NAMALWA (cell line): ENCODE data around the gene KCTD17.
"Not testable (repeated sequence)": the region's sequence is repeated elsewhere in the genome, so short reads cannot be mapped to it uniquely, and the experiment has no call there.

Experiments used
- DNase-seq: peaks from one replicate; pipeline ENCODE4 v3.0.0-alpha.2; 2015; ENCODE audit warnings: low spot score

Gene KCTD17

DNA sequence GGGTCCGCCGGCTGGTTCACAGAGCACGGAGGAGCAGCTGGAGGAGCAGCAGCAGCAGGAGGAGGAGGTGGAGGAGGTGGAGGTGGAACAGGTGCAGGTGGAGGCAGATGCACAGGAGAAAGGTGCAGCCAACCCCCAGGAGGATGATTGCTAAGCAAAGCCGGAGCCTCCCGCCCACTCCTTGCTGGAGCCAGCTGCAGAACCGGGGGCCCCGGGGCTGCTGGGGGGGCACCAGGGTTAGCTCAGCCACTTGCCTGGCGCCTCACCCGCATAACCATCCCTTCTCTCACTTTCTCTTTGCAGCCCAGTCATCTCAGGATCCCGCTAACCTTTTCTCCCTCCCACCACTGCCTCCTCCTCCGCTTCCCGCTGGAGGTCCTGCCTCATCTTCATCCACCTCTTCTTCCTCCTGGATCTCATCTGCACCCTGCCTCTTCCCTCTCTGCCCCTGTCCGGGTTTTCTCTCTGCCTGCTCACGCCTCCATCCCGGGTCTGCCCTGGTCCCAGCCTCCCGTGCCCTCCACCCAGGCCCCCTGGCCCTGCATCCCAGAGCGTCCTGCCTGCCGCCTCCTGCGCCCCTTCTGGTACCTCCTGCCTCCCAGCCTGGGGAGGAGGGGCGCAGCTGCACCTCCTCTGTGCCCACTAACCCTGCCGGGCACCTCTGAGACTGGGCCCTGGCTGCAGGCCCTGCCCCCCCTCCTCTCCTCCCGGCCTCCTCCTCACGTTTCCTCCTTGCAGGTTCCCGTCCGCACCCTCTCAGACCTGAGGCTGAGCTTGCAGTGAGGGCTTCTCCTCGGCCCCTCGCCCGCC lies 9.5 kb downstream of the KCTD17 start:
- no peak for DNase-seq

DNA sequence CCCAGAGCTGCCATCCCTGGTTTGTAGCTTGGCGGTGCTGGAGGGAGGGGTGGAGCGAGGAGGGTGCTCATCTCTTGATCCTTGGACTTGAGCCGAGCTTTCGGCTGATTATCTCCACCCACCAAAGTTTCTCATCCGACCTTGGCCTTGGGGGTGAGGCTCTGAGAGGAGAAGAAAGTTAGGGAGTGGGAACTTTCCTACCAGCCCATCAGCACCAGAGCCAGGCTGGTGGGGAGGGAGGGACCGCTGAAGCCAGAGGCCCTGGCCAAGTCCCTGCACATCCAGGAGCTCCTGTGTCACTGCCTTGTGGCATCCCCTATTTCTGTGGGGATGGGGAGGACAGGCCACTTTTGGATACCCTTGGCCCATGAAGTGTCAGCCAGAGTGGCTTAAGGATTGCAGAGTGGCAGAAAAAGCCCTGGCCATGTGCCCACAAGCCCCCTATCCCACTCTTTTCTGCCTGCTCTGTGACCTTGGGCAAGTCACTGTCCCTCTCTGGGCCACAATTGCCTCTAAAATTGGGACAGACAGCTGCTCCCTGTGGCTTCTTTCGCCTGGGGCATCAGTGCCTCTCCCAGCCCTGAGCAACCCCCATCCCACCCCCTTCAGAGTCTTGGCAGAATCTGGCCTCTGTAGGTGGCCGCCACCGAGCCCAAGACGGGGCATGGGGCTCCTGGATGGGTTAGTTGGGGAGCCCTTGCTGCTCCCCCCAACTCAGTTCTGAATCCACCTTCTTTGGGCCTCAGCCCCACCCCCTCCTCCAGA lies 10.3 kb downstream of the KCTD17 start:
- DNase-seq = no peak

- DNase-seq = no peak
Observed at GRCh38 chr22:37062376-37062675, 10.8 kb downstream of the KCTD17 start.

DNA sequence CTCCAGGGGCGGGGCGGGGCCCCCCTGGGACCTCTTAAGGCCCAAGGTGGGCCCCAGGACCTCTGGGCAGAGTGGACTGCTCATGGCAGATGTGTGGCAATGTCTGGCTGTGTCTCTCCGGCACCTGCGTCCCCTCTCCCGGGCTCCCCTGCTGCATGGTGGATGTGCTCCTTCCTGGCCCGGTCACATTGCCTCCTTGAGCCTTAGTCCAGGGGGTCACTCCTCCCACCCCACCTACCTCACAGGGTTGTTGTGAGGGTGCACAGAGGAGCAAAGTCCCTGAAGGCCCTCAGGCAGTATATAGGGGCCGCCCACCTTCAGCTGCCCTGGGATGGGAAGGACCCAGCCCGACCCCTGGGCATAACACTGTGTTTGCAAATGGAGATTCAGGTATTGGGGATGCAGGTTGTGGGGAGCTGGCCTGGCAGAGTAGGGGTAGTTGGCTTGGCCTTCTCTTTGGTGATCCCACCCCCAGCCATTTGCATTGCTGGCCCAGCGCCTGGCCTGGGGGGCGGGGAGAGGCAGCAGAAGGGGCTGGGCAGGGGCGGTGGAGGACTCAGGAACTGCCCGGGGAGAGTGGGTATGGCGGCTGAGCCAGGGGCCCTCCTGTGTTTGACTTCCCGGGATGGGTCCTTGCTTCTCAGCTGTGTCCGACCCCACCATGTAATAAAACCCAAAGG lies 11.3 kb downstream of the KCTD17 start:
- DNase-seq = no peak

- DNase-seq = no peak
Observed at GRCh38 chr22:37063431-37064420, 12.2 kb downstream of the KCTD17 start.

DNA sequence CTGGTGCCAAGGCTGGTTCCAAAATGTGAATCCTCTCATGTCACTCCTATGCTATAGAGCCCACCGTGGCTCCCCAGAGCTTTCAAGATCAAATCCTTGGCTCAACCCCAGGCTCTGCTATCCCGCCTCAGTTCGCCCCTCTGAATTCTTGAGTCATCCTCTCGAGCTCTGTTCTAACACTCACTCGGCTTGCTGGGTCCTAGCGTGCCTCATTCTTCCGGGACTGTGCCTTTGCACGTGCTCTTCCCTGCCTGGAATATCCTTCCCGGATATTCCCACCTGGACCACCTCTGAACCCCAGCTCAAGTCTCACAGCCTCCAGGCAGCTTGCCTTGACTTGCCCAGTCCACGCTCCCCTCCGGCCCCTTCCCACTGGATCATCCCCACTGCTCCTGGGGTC lies 13.0 kb downstream of the KCTD17 start:
- no peak for DNase-seq

- DNase-seq = no peak
Observed at GRCh38 chr22:37065180-37065579, 13.6 kb downstream of the KCTD17 start.

DNA sequence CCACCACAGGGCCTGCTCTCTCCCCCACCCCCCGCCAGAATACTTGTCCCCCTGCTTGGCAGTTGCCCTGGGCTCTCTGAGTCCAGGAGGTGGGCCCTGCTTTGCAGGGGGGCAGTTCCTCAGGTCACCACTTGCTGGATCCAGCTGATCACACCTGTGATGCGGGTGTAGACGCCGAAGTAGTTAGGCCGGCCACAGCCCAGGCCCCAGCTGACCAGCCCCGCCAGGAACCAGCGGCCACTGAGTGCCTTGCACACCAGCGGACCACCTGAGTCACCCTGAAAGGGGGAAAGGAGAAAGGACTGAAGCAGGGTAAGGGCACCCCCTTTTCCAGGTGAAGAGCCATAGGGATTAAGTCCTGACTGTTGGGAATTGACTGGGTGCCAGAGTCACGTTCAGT lies 14.4 kb downstream of the KCTD17 start:
- DNase-seq = no peak

- DNase-seq = no peak
Observed at GRCh38 chr22:37067428-37067827, 15.9 kb downstream of the KCTD17 start.

- DNase-seq = no peak
Observed at GRCh38 chr22:37068859-37069258, 17.3 kb downstream of the KCTD17 start.

DNA sequence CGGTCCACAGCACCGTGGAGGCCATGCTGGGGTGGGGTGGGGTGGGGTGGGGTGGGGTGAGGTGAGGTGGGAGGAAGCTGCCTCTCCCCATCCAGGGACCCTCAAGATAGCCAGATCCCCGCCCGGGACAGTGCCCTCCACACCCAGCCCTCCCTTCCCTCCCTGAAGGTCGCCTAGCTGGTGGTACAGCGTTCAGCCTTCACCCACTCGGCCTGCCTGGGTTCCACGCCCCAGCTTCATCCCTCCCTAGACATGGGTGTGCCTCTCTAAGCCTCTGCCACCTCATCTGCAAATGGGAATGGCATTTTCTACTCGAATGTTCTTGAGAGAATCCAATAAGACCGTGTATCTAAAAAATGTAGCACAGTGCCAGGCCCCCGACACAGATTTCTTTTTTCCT lies 17.8 kb downstream of the KCTD17 start:
- DNase-seq = no peak

DNA sequence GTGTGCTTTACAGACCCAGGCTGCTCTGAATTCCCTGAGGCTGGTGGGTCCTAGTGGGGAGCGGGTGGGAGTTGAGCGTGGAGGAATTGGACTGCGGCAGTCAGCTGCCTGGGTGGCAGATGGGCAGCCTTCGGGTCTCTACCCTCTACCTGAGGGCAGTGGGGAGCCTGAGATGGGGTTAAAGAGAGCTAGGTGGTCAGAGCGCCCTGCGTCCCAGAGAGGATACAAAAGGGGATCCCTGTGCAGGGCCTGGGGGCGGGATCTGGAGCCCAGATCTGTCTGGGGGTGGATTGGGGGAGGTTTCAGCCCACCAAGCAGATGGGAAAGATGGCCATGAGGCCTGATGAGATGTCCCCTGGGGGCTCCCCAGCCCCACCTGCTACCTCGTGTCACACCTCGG lies 18.2 kb downstream of the KCTD17 start:
- no peak for DNase-seq

GRCh38 chr22:37070334-37070733 lies 18.8 kb downstream of the KCTD17 start:
- DNase-seq = no peak

DNA sequence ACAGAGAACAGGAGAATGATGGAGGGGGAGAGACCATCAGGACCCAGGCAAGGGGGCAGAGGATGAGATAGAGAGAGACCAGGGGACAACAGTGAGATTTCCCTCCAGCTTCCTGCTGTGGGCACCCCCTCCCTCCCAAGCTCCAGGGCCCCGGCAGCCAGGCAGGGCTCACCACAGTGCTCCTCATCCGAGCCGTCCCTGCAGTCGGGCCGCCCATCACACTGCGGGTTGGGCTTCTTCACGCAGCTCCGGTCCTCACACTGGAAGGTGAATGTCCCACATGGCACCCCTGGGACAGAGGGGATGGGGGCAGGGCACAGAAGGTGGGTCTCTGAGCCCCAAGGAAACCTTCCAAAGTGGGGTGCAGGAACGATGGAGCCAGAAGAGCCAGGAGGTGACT lies 19.2 kb downstream of the KCTD17 start:
- DNase-seq = no peak

- DNase-seq = not testable (repeated sequence)
Observed at GRCh38 chr22:37071850-37072592, 20.5 kb downstream of the KCTD17 start.

- no peak for DNase-seq
Observed at GRCh38 chr22:37072673-37073072, 21.1 kb downstream of the KCTD17 start.

- DNase-seq = no peak
Observed at GRCh38 chr22:37074537-37074936, 23.0 kb downstream of the KCTD17 start.

DNA sequence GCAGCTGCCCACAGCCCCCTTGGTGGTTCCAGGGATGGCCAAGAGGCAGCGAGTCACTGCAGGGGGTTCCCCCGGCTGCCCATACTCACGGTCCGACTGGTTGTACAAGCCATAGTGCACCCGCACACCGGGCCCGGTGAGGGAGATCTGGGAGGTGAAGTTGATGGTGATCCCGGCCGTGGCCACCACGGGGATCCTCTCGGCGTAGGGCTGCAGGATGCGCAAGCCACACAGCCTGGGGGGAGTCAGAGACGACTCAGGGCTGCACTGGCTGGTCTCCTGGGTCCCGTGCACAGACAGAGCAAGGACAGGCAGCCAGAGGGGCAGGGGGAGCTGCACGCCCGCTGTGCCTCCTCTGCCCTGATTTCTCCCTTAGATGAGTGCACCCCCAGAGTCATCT lies 23.5 kb downstream of the KCTD17 start:
- no peak for DNase-seq

DNA sequence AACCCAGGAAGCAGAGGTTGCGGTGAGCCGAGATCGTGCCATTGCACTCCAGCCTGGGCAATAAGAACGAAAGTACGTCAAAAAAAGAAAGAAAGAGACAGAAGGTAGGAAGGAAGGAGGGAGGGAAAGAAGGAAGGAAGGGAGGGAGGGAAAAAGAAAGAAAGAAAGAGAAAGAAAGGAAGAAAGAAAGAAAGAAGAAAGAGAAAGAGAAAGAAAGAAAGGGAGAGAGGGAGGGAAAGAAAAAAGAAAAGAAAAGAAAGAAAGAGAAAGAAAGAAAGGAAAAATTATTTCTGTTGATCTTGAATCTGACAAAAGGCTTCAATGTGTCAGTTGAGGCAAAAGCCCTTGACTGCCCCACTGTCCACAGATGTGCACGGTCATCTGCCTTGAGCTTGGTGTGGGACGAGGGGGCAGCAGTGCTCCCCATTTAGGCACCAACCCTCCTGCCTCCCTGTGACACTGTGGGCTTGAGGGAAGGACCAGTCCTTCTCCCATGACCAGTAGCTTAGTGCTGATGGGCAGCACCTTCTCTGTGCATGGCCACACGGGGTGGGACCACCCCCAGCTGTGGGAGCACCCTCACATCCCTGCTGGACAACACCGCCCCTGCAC lies 24.4 kb downstream of the KCTD17 start:
- DNase-seq = no peak

DNA sequence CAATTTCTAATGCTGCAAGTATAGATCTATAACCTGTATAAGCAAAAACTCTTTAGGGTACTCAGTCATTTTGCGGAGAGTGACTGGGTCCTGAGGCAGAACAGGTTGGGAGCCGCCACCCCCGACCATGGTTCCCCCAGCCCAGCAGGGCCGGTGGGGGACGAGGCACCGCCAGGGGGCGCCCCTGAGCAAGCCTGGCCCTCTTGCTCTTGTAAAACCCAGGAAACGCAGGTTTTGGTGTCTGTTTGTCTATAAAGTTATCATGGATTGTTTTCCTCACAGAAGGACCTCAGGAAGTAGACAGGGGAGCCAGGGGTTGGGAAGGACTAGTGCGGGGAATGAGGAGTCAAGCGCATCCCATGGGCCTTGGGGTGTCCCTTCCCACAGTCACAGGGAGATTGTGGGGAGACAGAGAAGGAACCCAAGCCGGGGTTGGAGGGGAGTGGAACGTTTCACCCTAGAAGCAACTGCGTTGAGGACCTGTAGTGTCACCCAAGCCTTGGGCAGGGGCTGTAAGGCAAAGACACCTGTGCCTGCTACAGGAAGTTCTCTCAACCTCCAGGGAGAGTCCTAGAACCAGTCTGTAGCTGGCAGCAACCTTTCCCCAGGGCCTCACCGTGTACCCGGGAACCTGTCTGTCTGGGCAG lies 26.4 kb downstream of the KCTD17 start:
- peak; percentile 66 for DNase-seq
